Colonic mucosa (tissue), 4 donors: ENCODE results near the gene FGD2. TPM values are rescaled to one million over a fixed set of nuclear protein-coding genes. Genes with fewer than 3 reads are reported as not detected.
A peak's percentile ranks its signal among the peaks of the same experiment; 100 is the strongest.

ENCODE experiments used
- DNase-seq: peaks from one replicate; pipeline ENCODE4 v3.0.0-alpha.2; 2020
- H3K27ac ChIP-seq: fragments of 200-600 bp; one replicate; pipeline ENCODE4 v1.8.0; 2021
- H3K27me3 ChIP-seq: fragments of 200-600 bp; one replicate; pipeline ENCODE4 v1.8.0; 2021
- H3K36me3 ChIP-seq: fragments of 200-600 bp; one replicate; pipeline ENCODE4 v1.8.0; 2021
- H3K4me1 ChIP-seq: fragments of 200-600 bp; one replicate; pipeline ENCODE4 v1.8.0; 2021; ENCODE audit warnings: mild to moderate bottlenecking
- H3K4me3 ChIP-seq: fragments of 200-600 bp; one replicate; pipeline ENCODE4 v1.8.0; 2021
- H3K9ac ChIP-seq, 2 donors: one replicate each; pipeline ENCODE4 v1.7.0; 2013; ENCODE audit warnings: control low read depth in 2 of 2, low read depth in 2 of 2, low read length in 2 of 2
- H3K9me3 ChIP-seq: fragments of 200-600 bp; one replicate; pipeline ENCODE4 v1.8.0; 2021
- CTCF ChIP-seq: fragments of 200-600 bp; IDR thresholded peaks from one replicate; pipeline ENCODE4 v1.8.0; 2022; ENCODE audit warnings: antibody characterized with exemption, mild to moderate bottlenecking
- intact Hi-C: fragments of 100-400 bp; cut with DNase I; formaldehyde crosslinking; loops from one replicate; pipeline ENCODE4 v1.14.1; 2022
- total RNA-seq, 2 donors: library from RNA; stranded (reverse); fragmentation: NEBNext Ultra II Directional in 1 of 2; extraction: Animal tissue kit (Norgen Biotek cat#: 25700) in 1 of 2; gene quantifications; one replicate each; pipeline ENCODE4 v1.2.1, GENCODE V29; 2021
- donor health status: healthy.
- donor health status: DM: no; HTN: no; CAD: no.
- donor health status: DM: no; HTN: no; CAD: no.

The FGD2 gene
- total RNA-seq, 2 donors from 2014 or later: 3.6 to 3.8 TPM

- Histone ChIP-seq H3K27me3 (no peaks in the 10 kb centered on the region), H3K9ac (no peak overlapping the region), H3K4me1 (no peaks in the 10 kb centered on the region), H3K36me3 (no peaks in the 10 kb centered on the region), H3K27ac (no peak overlapping the region), H3K9me3 (no peaks in the 10 kb centered on the region), H3K4me3 (no peak overlapping the region)
- TF ChIP-seq CTCF: no peak
- intact Hi-C loops: no loop called here
- DNase-seq: no peak
Measured at GRCh38 chr6:36959555-36960250, 45.8 kb upstream of the FGD2 start.

GRCh38 chr6:36961441-36962435 is 43.7 kb upstream of the FGD2 start:
- no peak overlapping the region for H3K27ac ChIP-seq
- intact Hi-C loops: no loop called here
- H3K9me3 ChIP-seq: no peaks in the 10 kb centered on the region
- no peak for TF ChIP-seq CTCF
- H3K27me3 ChIP-seq: no peaks in the 10 kb centered on the region
- H3K36me3 ChIP-seq: no peaks in the 10 kb centered on the region
- H3K9ac ChIP-seq: no peak overlapping the region
- H3K4me1 ChIP-seq: no peaks in the 10 kb centered on the region
- no peak overlapping the region for H3K4me3 ChIP-seq
- DNase-seq: no peak

GRCh38 chr6:36962874-36963273 is 42.6 kb upstream of the FGD2 start:
- intact Hi-C loops: no loop called here
- no peaks in the 10 kb centered on the region for H3K27me3 ChIP-seq
- H3K36me3 ChIP-seq: no peaks in the 10 kb centered on the region
- H3K4me3 ChIP-seq: no peak overlapping the region
- H3K9ac ChIP-seq: no peak overlapping the region
- H3K27ac ChIP-seq: no peak overlapping the region
- TF ChIP-seq CTCF: no peak
- H3K4me1 ChIP-seq: no peaks in the 10 kb centered on the region
- H3K9me3 ChIP-seq: no peaks in the 10 kb centered on the region
- peak; percentile 64 for DNase-seq

- no peak overlapping the region for H3K9ac ChIP-seq
- no peak overlapping the region for H3K27ac ChIP-seq
- H3K4me1 ChIP-seq: no peaks in the 10 kb centered on the region
- no peak for DNase-seq
- no peaks in the 10 kb centered on the region for H3K9me3 ChIP-seq
- H3K36me3 ChIP-seq: no peaks in the 10 kb centered on the region
- no peaks in the 10 kb centered on the region for H3K27me3 ChIP-seq
- intact Hi-C loops: no loop called here
- no peak overlapping the region for H3K4me3 ChIP-seq
- TF ChIP-seq CTCF: no peak
Measured at GRCh38 chr6:36963451-36964290, 41.8 kb upstream of the FGD2 start.

DNA sequence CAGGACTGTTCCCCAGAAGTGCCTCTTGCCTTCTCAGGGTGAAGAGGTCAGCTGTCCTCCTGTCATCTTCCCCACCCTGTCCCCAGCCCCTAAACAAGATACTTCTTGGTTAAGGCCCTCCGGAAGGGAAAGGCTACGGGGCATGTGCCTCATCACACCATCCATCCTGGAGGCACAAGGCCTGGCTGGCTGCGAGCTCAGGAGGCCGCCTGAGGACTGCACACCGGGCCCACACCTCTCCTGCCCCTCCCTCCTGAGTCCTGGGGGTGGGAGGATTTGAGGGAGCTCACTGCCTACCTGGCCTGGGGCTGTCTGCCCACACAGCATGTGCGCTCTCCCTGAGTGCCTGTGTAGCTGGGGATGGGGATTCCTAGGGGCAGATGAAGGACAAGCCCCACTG is 41.1 kb upstream of the FGD2 start:
- TF ChIP-seq CTCF: no peak
- H3K27me3 ChIP-seq: no peaks in the 10 kb centered on the region
- no peaks in the 10 kb centered on the region for H3K36me3 ChIP-seq
- H3K4me1 ChIP-seq: no peaks in the 10 kb centered on the region
- H3K9me3 ChIP-seq: no peaks in the 10 kb centered on the region
- H3K27ac ChIP-seq: no peak overlapping the region
- H3K9ac ChIP-seq: no peak overlapping the region
- intact Hi-C loops: no loop called here
- H3K4me3 ChIP-seq: no peak overlapping the region
- DNase-seq: no peak
